ENCODE data around the gene ITGB5.

- TF ChIP-seq POLR2A (IDR thresholded peaks at IDR 0.05) (no peak), CTCF (IDR thresholded peaks at IDR 0.05) (no peak)
Observed at GRCh38 chr3:124772081-124772831, 114.9 kb downstream of the ITGB5 start.
